Fibroblast of lung (primary cell): Measurements from ENCODE around the gene BARHL2. TPM values are rescaled to one million over a fixed set of nuclear protein-coding genes. Genes with fewer than 3 reads are reported as not detected.
A peak's percentile ranks its signal among the peaks of the same experiment; 100 is the strongest.

Experiments used
- DNase-seq, 2 donors: peaks; one replicate each; pipeline versions ENCODE4 v3.0.0 to v3.0.0-alpha.2; 2010; ENCODE audit warnings: low read depth in 2 of 2
- H2AFZ ChIP-seq: 2 replicates; pipeline ENCODE4 v1.5.1; 2012; ENCODE audit warnings: low read length, control low read depth, inconsistent platforms
- H3K27ac ChIP-seq: 2 replicates; pipeline ENCODE4 v1.5.1; 2011; ENCODE audit warnings: low read length, control low read depth; ENCODE audit not compliant: insufficient read depth
- H3K27me3 ChIP-seq: 2 replicates; pipeline ENCODE4 v1.5.1; 2011; ENCODE audit warnings: mild to moderate bottlenecking, low read length; ENCODE audit not compliant: control insufficient read depth, insufficient read depth
- H3K36me3 ChIP-seq: 2 replicates; pipeline ENCODE4 v1.5.1; 2011; ENCODE audit warnings: low read length; ENCODE audit not compliant: control insufficient read depth, insufficient read depth
- H3K4me1 ChIP-seq: 2 replicates; pipeline ENCODE4 v1.5.1; 2011; ENCODE audit warnings: low read length; ENCODE audit not compliant: control insufficient read depth, insufficient read depth; ENCODE audit errors: extremely low read depth
- H3K4me2 ChIP-seq: 2 replicates; pipeline ENCODE4 v1.5.1; 2011; ENCODE audit warnings: low read length, control low read depth; ENCODE audit not compliant: insufficient read depth; ENCODE audit errors: extremely low read depth
- H3K4me3 ChIP-seq, 4 experiments: fragments of 200-600 bp in 1 of 4; sonication (generic) in 1 of 4; replicated peaks in 1 of 4; 2 replicates each; pipeline ENCODE4 v1.5.1; 2011 to 2016; ENCODE audit warnings: low read length in 4 of 4, low read depth in 3 of 4, mild to moderate bottlenecking in 3 of 4, control low read depth in 2 of 4, inconsistent platforms in 1 of 4, mixed read lengths in 1 of 4; ENCODE audit not compliant: insufficient read depth in 1 of 4; ENCODE audit errors: control extremely low read depth in 1 of 4
- H3K79me2 ChIP-seq: 2 replicates; pipeline ENCODE4 v1.5.1; 2012; ENCODE audit warnings: mild to moderate bottlenecking, low read length, inconsistent platforms; ENCODE audit not compliant: control insufficient read depth, insufficient read depth
- H3K9ac ChIP-seq: 2 replicates; pipeline ENCODE4 v1.5.1; 2011; ENCODE audit warnings: mild to moderate bottlenecking, low read length, control low read depth; ENCODE audit not compliant: insufficient read depth
- H3K9me3 ChIP-seq: 2 replicates; pipeline ENCODE4 v1.5.1; 2012; ENCODE audit warnings: low read depth, low read length; ENCODE audit not compliant: control insufficient read depth, insufficient read depth
- H4K20me1 ChIP-seq: 2 replicates; pipeline ENCODE4 v1.5.1; 2011; ENCODE audit warnings: low read length; ENCODE audit not compliant: control insufficient read depth, insufficient read depth; ENCODE audit errors: extremely low read depth
- EZH2 ChIP-seq: IDR thresholded peaks from 2 replicates; pipeline ENCODE4 v1.5.1; 2012; ENCODE audit warnings: low read length, control low read depth, mild to moderate bottlenecking; ENCODE audit errors: missing control alignments
- polyA plus RNA-seq, 2 donors: library from polyadenylated mRNA; depleted of rRNA in 1 of 2; stranded (reverse) in 1 of 2; unstranded in 1 of 2; fragments of >200 nt; gene quantifications; 2 replicates each; pipeline ENCODE4 v1.2.1, GENCODE V29; 2011 to 2012; ENCODE audit warnings: missing spikeins in 1 of 2
- total RNA-seq: library from RNA; depleted of rRNA; stranded (reverse); fragments of >200 nt; gene quantifications from 2 replicates; pipeline ENCODE4 v1.2.1, GENCODE V29; 2014
- TF ChIP-seq, protein P1 (sequence below), 2 donors: IDR thresholded peaks in 1 of 2; conservative IDR thresholded peaks in 1 of 2; 1 replicate in 1 of 2; 2 replicates in 1 of 2; pipeline ENCODE4 v1.5.1; 2011 to 2012; ENCODE audit warnings: low read length in 2 of 2, control low read depth in 1 of 2, inconsistent platforms in 1 of 2, low read depth in 1 of 2, mild to moderate bottlenecking in 1 of 2

Gene BARHL2
- total and polyA plus RNA-seq, 2 donors (not counting 1 experiment from before 2014, with no cell fraction given), result not detected

DNA sequence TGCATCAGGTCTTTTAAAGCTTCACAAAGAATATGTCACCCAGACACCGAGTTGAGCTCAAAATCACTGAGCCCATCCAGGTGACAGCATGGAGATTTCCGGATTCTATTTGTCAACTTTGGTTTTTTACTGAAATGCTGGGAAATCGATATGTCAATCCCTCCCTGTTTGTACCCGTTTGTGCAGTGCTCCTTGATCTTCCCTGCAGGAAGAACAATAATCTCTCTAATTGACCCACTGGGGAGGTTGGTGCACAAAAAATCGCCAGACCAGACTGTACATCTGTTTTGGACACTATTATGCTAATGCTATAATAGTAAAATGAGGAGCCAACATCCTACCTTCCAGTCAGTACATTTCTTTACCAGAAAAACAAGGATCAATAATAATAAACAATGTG, 1.8 kb downstream of the BARHL2 start:
- DNase-seq, result no peak
- Histone ChIP-seq H3K36me3 (no peaks in the 10 kb centered on the region), H3K9ac (no peak overlapping the region), H3K27me3 (peaks cover 81% of the 10 kb centered on the region), H2AFZ (no peak overlapping the region), H4K20me1 (no peaks in the 10 kb centered on the region), H3K79me2 (no peaks in the 10 kb centered on the region), H3K9me3 (no peaks in the 10 kb centered on the region), H3K4me2 (no peak overlapping the region), H3K27ac (no peak overlapping the region), H3K4me1 (no peaks in the 10 kb centered on the region), H3K4me3 (no peak overlapping the region)
- TF ChIP-seq EZH2, result no peak
- TF ChIP-seq, protein P1, sequence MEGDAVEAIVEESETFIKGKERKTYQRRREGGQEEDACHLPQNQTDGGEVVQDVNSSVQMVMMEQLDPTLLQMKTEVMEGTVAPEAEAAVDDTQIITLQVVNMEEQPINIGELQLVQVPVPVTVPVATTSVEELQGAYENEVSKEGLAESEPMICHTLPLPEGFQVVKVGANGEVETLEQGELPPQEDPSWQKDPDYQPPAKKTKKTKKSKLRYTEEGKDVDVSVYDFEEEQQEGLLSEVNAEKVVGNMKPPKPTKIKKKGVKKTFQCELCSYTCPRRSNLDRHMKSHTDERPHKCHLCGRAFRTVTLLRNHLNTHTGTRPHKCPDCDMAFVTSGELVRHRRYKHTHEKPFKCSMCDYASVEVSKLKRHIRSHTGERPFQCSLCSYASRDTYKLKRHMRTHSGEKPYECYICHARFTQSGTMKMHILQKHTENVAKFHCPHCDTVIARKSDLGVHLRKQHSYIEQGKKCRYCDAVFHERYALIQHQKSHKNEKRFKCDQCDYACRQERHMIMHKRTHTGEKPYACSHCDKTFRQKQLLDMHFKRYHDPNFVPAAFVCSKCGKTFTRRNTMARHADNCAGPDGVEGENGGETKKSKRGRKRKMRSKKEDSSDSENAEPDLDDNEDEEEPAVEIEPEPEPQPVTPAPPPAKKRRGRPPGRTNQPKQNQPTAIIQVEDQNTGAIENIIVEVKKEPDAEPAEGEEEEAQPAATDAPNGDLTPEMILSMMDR (conservative IDR thresholded peaks at IDR 0.05 in 1 of 2, IDR thresholded peaks at IDR 0.05 in 1 of 2; ENCODE audit: low read depth in 1 of 2, low read length in 2 of 2), result no peak

DNA sequence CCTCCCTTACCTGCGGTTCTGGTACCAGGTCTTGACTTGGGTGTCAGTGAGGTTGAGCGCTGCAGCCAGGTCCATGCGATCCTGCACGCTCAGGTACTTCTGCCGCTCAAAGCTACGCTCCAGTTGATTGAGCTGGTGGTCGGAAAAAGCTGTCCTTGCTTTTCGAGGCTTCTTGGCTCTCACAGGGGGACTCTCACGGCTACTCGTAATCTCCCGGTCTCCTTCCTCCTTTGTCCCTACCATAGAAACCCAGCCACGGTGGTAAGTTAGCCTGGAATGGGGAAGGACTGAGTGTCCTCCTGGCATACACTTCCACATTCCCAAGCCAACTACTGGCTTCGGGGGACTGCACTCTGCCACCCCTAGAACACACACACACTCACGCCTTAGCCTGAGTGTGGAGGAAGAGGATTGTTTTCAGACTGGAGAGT, 2.6 kb downstream of the BARHL2 start:
- H2AFZ ChIP-seq, result no peak overlapping the region
- H3K9ac ChIP-seq, result no peak overlapping the region
- H3K27ac ChIP-seq, result no peak overlapping the region
- H3K4me1 ChIP-seq, result no peaks in the 10 kb centered on the region
- no peaks in the 10 kb centered on the region for H3K9me3 ChIP-seq
- H3K4me2 ChIP-seq, result no peak overlapping the region
- H3K36me3 ChIP-seq, result no peaks in the 10 kb centered on the region
- DNase-seq, result no peak
- TF ChIP-seq EZH2, result peak; percentile 81
- TF ChIP-seq, protein P1 (conservative IDR thresholded peaks at IDR 0.05 in 1 of 2, IDR thresholded peaks at IDR 0.05 in 1 of 2; ENCODE audit: low read depth in 1 of 2, low read length in 2 of 2), result no peak
- H4K20me1 ChIP-seq, result no peaks in the 10 kb centered on the region
- no peaks in the 10 kb centered on the region for H3K79me2 ChIP-seq
- peaks cover 81% of the 10 kb centered on the region for H3K27me3 ChIP-seq
- H3K4me3 ChIP-seq, result no peak overlapping the region

DNA sequence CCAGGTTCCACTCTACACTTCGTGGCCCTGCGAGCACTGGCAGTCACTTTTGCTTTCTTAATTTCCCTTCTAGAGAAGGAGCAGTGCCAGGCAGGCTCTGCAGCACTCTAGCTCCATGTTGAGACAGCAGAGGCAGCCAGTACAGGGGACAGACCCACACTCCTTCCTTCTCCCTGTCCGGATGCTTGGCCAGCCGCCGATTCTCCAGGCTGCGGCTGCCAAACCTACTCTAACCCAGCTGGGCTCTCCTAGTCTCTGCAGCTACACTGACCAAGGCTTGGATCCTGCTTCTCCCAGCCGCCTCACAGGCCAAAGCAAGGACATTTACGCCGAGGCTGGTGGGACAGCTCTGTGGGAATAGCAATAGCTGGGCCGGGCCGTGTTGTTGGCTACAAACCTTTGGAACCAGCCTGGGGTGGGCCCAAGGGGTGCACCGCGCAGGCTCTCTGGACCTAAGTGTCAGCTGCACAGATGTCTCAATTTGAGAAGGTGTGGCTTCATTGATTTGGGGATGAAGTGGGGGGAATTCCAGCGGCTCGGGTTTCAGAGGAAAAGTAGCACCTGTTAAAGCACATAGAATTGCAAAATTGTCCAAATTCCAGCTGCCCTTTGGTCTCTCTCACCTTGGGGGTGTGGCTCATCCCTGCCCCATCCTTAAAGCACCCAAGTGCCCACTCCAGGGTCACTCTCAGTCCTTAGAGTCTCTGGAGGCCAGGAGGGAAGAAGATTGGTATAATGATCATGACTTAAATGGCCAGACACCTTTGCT, 3.2 kb downstream of the BARHL2 start:
- Histone ChIP-seq H3K27me3 (peaks cover 76% of the 10 kb centered on the region), H2AFZ (no peak overlapping the region), H3K9me3 (no peaks in the 10 kb centered on the region), H3K4me3 (no peak overlapping the region), H3K36me3 (no peaks in the 10 kb centered on the region), H4K20me1 (no peaks in the 10 kb centered on the region), H3K9ac (no peak overlapping the region), H3K27ac (no peak overlapping the region), H3K4me2 (no peak overlapping the region), H3K79me2 (no peaks in the 10 kb centered on the region), H3K4me1 (no peaks in the 10 kb centered on the region)
- DNase-seq, result no peak
- no peak for TF ChIP-seq EZH2
- TF ChIP-seq, protein P1 (conservative IDR thresholded peaks at IDR 0.05 in 1 of 2, IDR thresholded peaks at IDR 0.05 in 1 of 2; ENCODE audit: low read depth in 1 of 2, low read length in 2 of 2), result no peak
